NCI-H2196 treated with DMSO at 0.1 percent for 48 hours (cell line): Measurements from ENCODE around the gene PRSS58.

Source experiments
- DNase-seq: peaks from one replicate; lab custom pipeline; 2025; ENCODE audit not compliant: unreplicated experiment; lab: John Stamatoyannopoulos, UW

PRSS58 gene

GRCh38 chr7:142228537-142229104 is 29.2 kb downstream of the PRSS58 start:
- DNase-seq = no peak
